Skeletal muscle cell (primary cell): Measurements from ENCODE around the gene NGB.

Experiments
- DNase-seq: peaks from one replicate; pipeline ENCODE4 v3.0.0-alpha.2; 2010; ENCODE audit warnings: low read depth
- H3K4me3 ChIP-seq: 2 replicates; pipeline ENCODE4 v1.5.1; 2011; ENCODE audit warnings: low read depth, mild to moderate bottlenecking, control low read depth, low read length, moderate library complexity

The NGB gene

GRCh38 chr14:77267937-77268699 is 2.9 kb downstream of the NGB start:
- no peak for DNase-seq
- H3K4me3 ChIP-seq: no peak overlapping the region

DNA sequence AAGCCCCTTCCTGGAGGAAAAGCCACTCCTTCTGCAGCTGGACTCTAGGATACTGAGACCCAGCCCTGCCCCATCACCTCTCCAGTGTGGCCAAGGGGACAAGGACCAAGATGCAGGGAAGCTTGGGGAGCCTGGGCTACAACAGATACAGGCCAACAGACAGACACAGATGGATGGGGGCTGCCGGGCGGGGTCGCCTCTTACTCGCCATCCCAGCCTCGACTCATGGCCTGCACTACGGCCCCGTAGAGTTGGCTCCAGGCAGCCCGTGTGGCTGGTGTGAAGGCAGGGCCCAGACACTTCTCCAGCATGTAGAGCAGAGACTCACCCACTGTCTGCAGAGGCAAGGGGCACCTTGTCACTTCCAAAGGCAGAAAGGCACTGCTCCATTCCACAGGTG is 4.7 kb downstream of the NGB start:
- no peak for DNase-seq
- no peak overlapping the region for H3K4me3 ChIP-seq

DNA sequence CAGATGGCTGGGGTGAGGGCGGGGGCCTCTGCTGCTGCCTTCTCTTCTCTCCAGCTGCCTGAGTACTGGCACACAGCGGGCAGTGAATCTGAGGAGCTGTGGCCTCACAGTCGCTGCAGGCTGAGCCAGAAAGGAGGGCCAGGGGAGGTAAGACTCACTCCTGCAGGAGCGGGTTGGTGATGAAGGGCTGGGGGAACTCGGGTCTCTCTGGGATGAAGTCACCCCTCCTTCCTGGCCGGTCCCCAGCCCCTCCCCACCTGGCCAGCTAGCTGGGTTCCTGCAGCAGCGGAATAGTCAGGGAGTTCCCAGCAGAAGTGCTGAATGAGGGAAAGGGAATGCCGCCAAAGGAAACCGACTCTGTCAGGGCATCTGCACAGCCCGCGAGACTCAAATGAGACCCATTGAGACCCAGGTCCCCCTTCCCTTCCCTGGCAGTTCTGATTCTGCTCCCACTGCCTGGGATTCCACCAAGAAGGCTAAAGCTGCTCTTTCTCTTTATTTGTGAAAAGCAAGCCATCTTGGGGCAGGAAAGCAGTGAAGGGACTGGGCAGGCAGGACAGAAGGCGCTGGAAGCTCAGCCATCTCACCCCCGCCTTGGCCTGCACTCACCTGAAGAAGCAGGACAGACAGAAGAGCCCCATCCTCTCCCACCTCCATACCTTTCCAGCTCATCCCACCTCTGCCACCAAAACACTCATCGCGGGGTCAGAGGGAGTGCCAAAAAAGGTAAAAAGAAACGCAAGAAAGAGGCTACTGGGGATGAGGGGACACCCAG is 5.3 kb downstream of the NGB start:
- no peak overlapping the region for H3K4me3 ChIP-seq
- no peak for DNase-seq

GRCh38 chr14:77265187-77265515 is 5.9 kb downstream of the NGB start:
- no peak overlapping the region for H3K4me3 ChIP-seq
- DNase-seq: no peak

DNA sequence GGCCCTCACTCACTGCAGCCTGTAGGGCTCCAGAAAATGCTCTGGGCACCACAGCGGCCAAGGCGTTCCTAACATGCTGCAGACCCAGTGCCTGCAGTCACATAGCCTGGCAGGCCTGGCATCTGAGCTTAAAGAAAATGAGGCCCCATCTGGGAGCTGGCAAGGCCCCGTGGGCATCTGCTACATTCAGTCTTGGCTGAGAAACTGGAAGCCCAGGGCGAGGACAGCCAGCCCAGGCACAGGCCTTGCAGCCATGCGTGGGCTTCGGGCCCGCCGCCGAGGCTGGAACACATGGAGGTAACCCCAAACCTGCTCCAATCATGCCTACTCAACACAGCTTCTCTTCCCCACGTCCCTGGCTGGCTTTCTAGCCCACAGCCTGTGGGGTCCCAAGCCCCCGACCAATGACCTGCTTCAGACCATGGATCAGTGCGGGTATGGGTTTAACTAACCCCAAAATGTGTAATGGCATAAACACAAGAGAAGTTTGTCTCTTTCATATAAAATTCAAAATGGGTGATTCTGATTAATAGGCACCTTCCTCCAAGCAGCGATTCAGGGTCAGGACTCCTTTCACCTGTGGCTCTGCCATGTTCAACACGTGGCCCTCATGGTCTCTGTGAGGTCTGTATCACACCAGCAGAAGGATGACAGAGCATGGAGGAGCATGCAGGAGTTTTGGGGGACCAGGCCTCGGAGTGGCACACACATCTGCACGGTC is 6.4 kb downstream of the NGB start:
- no peak for DNase-seq
- H3K4me3 ChIP-seq: no peak overlapping the region

GRCh38 chr14:77260631-77261030 is 10.4 kb downstream of the NGB start:
- DNase-seq: no peak
- no peak overlapping the region for H3K4me3 ChIP-seq

- no peak overlapping the region for H3K4me3 ChIP-seq
- DNase-seq: no peak
Observed at GRCh38 chr14:77260199-77260598, 10.8 kb downstream of the NGB start.

- DNase-seq: no peak
- no peak overlapping the region for H3K4me3 ChIP-seq
Observed at GRCh38 chr14:77259025-77259715, 11.8 kb downstream of the NGB start.

- no peak overlapping the region for H3K4me3 ChIP-seq
- DNase-seq: no peak
Observed at GRCh38 chr14:77258566-77258965, 12.4 kb downstream of the NGB start.

- no peak overlapping the region for H3K4me3 ChIP-seq
- no peak for DNase-seq
Observed at GRCh38 chr14:77257700-77258099, 13.3 kb downstream of the NGB start.

DNA sequence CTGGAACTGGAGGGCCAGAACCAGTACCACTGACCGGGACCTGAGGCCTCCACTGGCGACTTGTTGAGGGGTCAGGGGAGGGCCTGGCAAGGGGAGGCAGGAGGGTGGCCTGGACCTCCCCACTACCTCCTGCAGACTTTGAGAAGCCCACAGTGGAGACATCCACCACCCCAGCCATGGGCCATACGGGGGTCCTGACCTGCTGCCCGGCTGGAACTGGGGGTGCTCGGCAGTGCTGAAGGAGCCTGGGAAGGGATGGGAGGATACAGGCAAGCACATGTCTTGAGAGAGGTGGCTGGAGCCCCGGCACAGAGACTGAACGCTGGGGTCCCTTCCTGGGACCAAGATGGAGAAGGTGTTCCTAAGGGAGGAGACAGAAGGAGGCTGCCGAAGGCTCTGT is 14.3 kb downstream of the NGB start:
- no peak for DNase-seq
- H3K4me3 ChIP-seq: no peak overlapping the region

DNA sequence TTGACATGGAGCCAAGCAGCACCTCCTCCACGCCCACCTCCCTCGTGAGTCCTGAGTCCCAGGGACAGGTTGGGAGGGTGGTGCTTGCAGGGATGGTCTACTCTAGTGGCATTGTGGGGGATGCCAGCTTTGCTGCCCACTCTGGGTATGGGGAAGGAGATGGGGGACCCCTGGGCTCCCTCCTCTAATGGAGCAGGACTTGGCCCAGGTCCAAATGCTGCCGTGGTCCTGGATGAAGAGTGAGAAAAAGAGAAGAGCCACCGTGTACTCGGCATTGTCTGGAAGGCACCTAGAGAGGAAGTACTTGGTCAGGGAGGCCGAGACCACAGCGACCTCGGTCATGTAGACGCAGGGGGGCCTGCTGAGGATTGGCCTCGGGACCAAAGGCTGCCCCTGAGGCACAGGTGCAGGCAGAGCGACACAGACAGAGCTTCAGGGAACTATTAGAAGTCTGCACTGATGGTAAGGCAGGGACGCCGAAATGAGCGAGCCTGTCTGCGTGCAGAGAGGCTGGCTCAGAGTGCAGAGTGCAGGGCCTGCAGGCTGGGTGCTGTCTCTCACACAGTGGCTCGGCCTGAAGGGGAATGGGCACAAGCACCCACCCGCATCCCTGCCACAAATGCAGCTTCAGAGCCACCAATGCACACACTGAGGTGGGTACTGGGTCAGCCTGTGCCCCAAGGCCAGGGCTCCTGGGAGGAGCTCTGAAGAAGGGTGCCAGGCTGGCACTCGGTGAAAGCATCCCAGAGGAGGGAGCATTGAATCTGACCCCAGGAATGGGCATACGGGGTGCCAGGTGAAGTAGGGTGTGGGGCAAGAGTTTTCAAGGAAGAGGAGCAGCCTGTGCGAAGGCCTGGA is 17.4 kb downstream of the NGB start:
- no peak for DNase-seq
- H3K4me3 ChIP-seq: no peak overlapping the region

GRCh38 chr14:77251870-77252269 is 19.1 kb downstream of the NGB start:
- no peak for DNase-seq
- no peak overlapping the region for H3K4me3 ChIP-seq

DNA sequence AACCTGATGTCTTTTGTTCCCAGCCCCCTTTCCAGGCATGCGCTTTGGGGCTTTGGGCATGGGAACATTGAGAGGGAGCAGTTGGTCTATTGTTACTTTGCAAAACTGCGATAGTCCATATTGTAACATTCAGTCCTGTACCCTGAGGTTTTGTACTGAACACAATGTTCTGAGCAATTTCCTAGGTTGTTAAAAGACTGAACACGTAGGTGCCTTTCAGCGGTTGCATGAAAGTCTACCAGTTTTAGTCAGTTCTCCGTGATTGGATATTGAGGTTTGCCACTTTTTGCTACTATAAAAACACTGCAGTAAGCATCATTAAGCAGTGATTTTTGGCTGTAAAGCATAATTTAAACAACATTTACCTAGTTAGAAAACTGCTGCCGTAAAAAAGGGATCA is 20.1 kb downstream of the NGB start:
- no peak overlapping the region for H3K4me3 ChIP-seq
- DNase-seq: no peak

DNA sequence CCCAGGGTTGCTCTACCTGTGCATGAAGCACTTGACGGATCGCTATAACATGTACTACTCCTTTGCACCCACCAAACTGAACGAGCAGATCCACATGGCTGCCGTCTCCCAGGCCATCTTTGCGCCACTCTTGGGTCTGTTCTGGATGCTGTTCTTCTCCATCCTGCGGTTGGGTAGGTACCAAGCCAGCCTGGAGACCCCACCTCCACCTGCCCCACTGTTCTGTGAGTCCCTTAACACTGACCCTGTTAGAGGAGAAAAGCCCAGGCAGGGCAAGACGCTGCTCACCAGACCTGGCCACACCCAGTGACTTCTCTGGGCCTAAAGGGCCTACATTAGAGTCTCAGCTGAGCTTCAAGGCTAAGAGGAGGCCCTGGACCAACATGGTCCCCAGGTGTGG is 21.7 kb downstream of the NGB start:
- DNase-seq: no peak
- no peak overlapping the region for H3K4me3 ChIP-seq

- no peak for DNase-seq
- H3K4me3 ChIP-seq: no peak overlapping the region
Observed at GRCh38 chr14:77248666-77249065, 22.3 kb downstream of the NGB start.

DNA sequence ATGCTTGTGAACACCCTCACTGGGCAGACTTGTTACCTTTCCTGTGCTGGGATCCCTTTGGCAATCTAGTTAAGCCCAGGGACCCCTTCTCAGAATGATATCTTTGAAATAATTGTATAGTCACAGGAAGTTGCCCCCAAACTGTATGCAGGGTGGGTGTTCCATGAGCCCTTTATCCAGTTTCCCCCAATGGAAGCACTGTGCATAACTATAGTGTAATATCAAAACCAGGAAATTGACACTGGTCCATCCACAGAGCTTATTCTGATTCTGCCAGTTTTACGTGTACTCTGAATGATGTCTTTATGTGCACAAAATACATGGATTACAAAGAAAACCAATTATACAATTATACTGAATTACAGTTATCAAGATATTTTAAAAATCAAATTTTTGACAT is 24.2 kb downstream of the NGB start:
- DNase-seq: no peak
- H3K4me3 ChIP-seq: no peak overlapping the region

GRCh38 chr14:77245820-77246219 is 25.2 kb downstream of the NGB start:
- DNase-seq: no peak
- no peak overlapping the region for H3K4me3 ChIP-seq

DNA sequence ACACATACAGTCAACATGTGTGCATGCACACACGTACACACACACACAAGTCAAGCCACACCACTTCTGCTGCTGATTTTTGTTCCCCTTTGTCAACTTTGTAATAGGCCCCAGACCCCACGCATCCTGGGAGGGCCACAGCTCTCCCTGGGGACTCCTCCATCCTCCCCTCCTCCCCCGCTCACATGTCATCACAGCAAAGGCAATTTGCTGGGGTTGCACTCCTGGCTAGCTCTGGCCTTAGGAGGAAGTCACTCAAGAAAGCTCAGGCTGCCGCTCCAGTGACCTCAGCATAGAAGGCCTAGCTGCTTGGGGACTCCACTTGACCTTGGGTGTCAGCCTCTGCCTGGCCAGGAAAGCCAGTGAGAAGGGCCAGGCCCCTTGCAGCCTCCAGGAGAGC is 27.2 kb downstream of the NGB start:
- DNase-seq: no peak
- H3K4me3 ChIP-seq: no peak overlapping the region
